ENCODE results near the gene SPAAR.

GRCh38 chr9:35872505-35872904 lies 36.8 kb upstream of the SPAAR start:
- no peak for TF ChIP-seq POLR2AphosphoS5 (IDR thresholded peaks at IDR 0.05)
- no peak for TF ChIP-seq CTCF (IDR thresholded peaks at IDR 0.05)
- TF ChIP-seq EP300 (IDR thresholded peaks at IDR 0.05; ENCODE audit: low read depth) = no peak
